ENCODE results near the gene BSN.

DNA sequence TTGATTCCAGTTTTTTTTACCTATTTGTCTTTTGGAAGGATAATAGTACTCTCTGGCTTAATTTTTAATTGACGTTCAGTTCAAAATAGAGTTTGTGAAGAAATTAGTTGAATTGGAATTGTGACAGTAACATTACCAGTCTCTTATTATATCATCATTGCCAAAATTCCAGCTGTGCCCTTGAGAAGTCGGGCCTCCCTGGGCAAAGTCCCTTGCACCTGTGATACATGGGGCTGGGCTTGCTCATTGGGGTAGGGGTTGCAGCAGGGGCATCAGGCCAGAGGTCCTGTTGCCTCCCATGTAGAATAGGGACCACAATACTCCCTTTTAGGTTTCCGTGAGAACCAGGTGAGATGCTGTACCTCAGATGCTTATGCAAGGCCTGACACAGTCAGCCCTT is 92.0 kb downstream of the BSN start:
- TF ChIP-seq, protein P1, sequence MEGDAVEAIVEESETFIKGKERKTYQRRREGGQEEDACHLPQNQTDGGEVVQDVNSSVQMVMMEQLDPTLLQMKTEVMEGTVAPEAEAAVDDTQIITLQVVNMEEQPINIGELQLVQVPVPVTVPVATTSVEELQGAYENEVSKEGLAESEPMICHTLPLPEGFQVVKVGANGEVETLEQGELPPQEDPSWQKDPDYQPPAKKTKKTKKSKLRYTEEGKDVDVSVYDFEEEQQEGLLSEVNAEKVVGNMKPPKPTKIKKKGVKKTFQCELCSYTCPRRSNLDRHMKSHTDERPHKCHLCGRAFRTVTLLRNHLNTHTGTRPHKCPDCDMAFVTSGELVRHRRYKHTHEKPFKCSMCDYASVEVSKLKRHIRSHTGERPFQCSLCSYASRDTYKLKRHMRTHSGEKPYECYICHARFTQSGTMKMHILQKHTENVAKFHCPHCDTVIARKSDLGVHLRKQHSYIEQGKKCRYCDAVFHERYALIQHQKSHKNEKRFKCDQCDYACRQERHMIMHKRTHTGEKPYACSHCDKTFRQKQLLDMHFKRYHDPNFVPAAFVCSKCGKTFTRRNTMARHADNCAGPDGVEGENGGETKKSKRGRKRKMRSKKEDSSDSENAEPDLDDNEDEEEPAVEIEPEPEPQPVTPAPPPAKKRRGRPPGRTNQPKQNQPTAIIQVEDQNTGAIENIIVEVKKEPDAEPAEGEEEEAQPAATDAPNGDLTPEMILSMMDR (IDR thresholded peaks at IDR 0.05), result no peak
- TF ChIP-seq ZFX (IDR thresholded peaks at IDR 0.05; ENCODE audit: borderline replicate concordance), result no peak

All from 22Rv1 (cell line).